HEK293 (cell line): ENCODE data around the gene GTPBP3.

ENCODE experiments used
- BCL6B ChIP-seq: fragments of 450-650 bp; formaldehyde crosslinking; IDR thresholded peaks from 2 replicates; pipeline ENCODE4 v1.5.1; 2017; ENCODE audit warnings: missing biosample characterization, missing genetic modification characterization
- KLF10 ChIP-seq: fragments of 450-650 bp; IDR thresholded peaks from 2 replicates; pipeline ENCODE4 v1.5.1; 2018; ENCODE audit warnings: missing biosample characterization, mild to moderate bottlenecking, missing genetic modification characterization
- KLF16 ChIP-seq: fragments of 450-650 bp; formaldehyde crosslinking; IDR thresholded peaks from 2 replicates; pipeline ENCODE4 v1.5.1; 2017; ENCODE audit warnings: missing biosample characterization, missing genetic modification characterization
- KLF7 ChIP-seq: fragments of 450-650 bp; formaldehyde crosslinking; IDR thresholded peaks from 2 replicates; pipeline ENCODE4 v1.5.1; 2016; ENCODE audit warnings: missing biosample characterization, missing genetic modification characterization, borderline replicate concordance
- RBAK ChIP-seq: fragments of 450-650 bp; formaldehyde crosslinking; IDR thresholded peaks from 2 replicates; pipeline ENCODE4 v1.5.1; 2016; ENCODE audit warnings: missing biosample characterization, missing genetic modification characterization
- SCRT1 ChIP-seq: fragments of 450-650 bp; formaldehyde crosslinking; IDR thresholded peaks from 2 replicates; pipeline ENCODE4 v1.5.1; 2016; ENCODE audit warnings: missing biosample characterization, missing genetic modification characterization, borderline replicate concordance
- ZBTB1 ChIP-seq: fragments of 450-650 bp; formaldehyde crosslinking; IDR thresholded peaks from 2 replicates; pipeline ENCODE4 v1.5.1; 2016; ENCODE audit warnings: missing biosample characterization, missing genetic modification characterization
- ZBTB7A ChIP-seq: fragments of 450-650 bp; formaldehyde crosslinking; IDR thresholded peaks from 2 replicates; pipeline ENCODE4 v1.5.1; 2016; ENCODE audit warnings: low read depth, missing biosample characterization, missing genetic modification characterization
- ZEB2 ChIP-seq: fragments of 450-650 bp; formaldehyde crosslinking; IDR thresholded peaks from 2 replicates; pipeline ENCODE4 v1.5.1; 2016; ENCODE audit warnings: missing biosample characterization, missing genetic modification characterization
- ZNF112 ChIP-seq: fragments of 450-650 bp; formaldehyde crosslinking; IDR thresholded peaks from 2 replicates; pipeline ENCODE4 v1.5.0; 2017; ENCODE audit warnings: missing biosample characterization, missing genetic modification characterization
- ZNF169 ChIP-seq: fragments of 450-650 bp; formaldehyde crosslinking; IDR thresholded peaks from 2 replicates; pipeline ENCODE4 v1.5.1; 2016; ENCODE audit warnings: missing biosample characterization, missing genetic modification characterization
- ZNF2 ChIP-seq: fragments of 450-650 bp; formaldehyde crosslinking; IDR thresholded peaks from 2 replicates; pipeline ENCODE4 v1.5.1; 2016; ENCODE audit warnings: missing biosample characterization, missing genetic modification characterization
- ZNF214 ChIP-seq: fragments of 450-650 bp; formaldehyde crosslinking; IDR thresholded peaks from 2 replicates; pipeline ENCODE4 v1.5.1; 2017; ENCODE audit warnings: missing biosample characterization, mild to moderate bottlenecking, missing genetic modification characterization, borderline replicate concordance
- ZNF223 ChIP-seq: fragments of 450-650 bp; formaldehyde crosslinking; IDR thresholded peaks from 2 replicates; pipeline ENCODE4 v1.5.1; 2016; ENCODE audit warnings: missing biosample characterization, missing genetic modification characterization
- ZNF24 ChIP-seq: fragments of 450-650 bp; formaldehyde crosslinking; IDR thresholded peaks from 2 replicates; pipeline ENCODE4 v1.5.1; 2016; ENCODE audit warnings: missing biosample characterization, missing genetic modification characterization
- ZNF280D ChIP-seq: fragments of 450-650 bp; formaldehyde crosslinking; IDR thresholded peaks from 2 replicates; pipeline ENCODE4 v1.5.1; 2016; ENCODE audit warnings: missing biosample characterization, missing genetic modification characterization
- ZNF311 ChIP-seq: fragments of 450-650 bp; formaldehyde crosslinking; IDR thresholded peaks from 2 replicates; pipeline ENCODE4 v1.5.1; 2017; ENCODE audit warnings: missing biosample characterization, missing genetic modification characterization, borderline replicate concordance
- ZNF426 ChIP-seq: fragments of 450-650 bp; formaldehyde crosslinking; IDR thresholded peaks from 2 replicates; pipeline ENCODE4 v1.5.1; 2017; ENCODE audit warnings: missing biosample characterization, missing genetic modification characterization, mild to moderate bottlenecking, inconsistent platforms, moderate library complexity
- ZNF623 ChIP-seq: fragments of 450-650 bp; formaldehyde crosslinking; IDR thresholded peaks from 2 replicates; pipeline ENCODE4 v1.5.1; 2016; ENCODE audit warnings: missing biosample characterization, missing genetic modification characterization
- ZNF654 ChIP-seq: fragments of 450-650 bp; formaldehyde crosslinking; IDR thresholded peaks from 2 replicates; pipeline ENCODE4 v1.5.1; 2016; ENCODE audit warnings: low read depth, missing biosample characterization, missing genetic modification characterization
- ZNF692 ChIP-seq: fragments of 450-650 bp; formaldehyde crosslinking; IDR thresholded peaks from 2 replicates; pipeline ENCODE4 v1.5.1; 2016; ENCODE audit warnings: missing biosample characterization, missing genetic modification characterization
- ZNF707 ChIP-seq: fragments of 450-650 bp; formaldehyde crosslinking; IDR thresholded peaks from 2 replicates; pipeline ENCODE4 v1.5.1; 2016; ENCODE audit warnings: missing biosample characterization, missing genetic modification characterization
- ZNF776 ChIP-seq: fragments of 450-650 bp; formaldehyde crosslinking; IDR thresholded peaks from 2 replicates; pipeline ENCODE4 v1.5.0; 2017; ENCODE audit warnings: missing biosample characterization, missing genetic modification characterization, borderline replicate concordance
- ZNF792 ChIP-seq: fragments of 450-650 bp; formaldehyde crosslinking; IDR thresholded peaks from 2 replicates; pipeline ENCODE4 v1.5.1; 2016; ENCODE audit warnings: missing biosample characterization, missing genetic modification characterization
- TF ChIP-seq, protein P1 (sequence below): fragments of 450-650 bp; formaldehyde crosslinking; IDR thresholded peaks from 2 replicates; pipeline ENCODE4 v1.5.1; 2016; ENCODE audit warnings: missing biosample characterization, missing genetic modification characterization
- TF ChIP-seq, protein P2 (sequence below): fragments of 450-650 bp; formaldehyde crosslinking; IDR thresholded peaks from 2 replicates; pipeline ENCODE4 v1.5.1; 2016; ENCODE audit warnings: missing biosample characterization, missing genetic modification characterization
- TF ChIP-seq, protein P3 (sequence below): fragments of 450-650 bp; IDR thresholded peaks from 2 replicates; pipeline ENCODE4 v1.5.1; 2018; ENCODE audit warnings: missing biosample characterization, mild to moderate bottlenecking, missing genetic modification characterization

GTPBP3 gene

GRCh38 chr19:17333611-17334413 is 3.5 kb upstream of the GTPBP3 start (continued):
- TF ChIP-seq ZNF426 (tag by site-specific recombination) = no peak
- no peak for TF ChIP-seq ZNF112 (tag by site-specific recombination)
- TF ChIP-seq KLF7 (tag by site-specific recombination) = 0 out of 2 replicates have a peak, but pooled peaks have one; percentile 74
- TF ChIP-seq ZNF776 = no peak
- no peak for TF ChIP-seq ZNF792 (tag by site-specific recombination)
- TF ChIP-seq, protein P1, sequence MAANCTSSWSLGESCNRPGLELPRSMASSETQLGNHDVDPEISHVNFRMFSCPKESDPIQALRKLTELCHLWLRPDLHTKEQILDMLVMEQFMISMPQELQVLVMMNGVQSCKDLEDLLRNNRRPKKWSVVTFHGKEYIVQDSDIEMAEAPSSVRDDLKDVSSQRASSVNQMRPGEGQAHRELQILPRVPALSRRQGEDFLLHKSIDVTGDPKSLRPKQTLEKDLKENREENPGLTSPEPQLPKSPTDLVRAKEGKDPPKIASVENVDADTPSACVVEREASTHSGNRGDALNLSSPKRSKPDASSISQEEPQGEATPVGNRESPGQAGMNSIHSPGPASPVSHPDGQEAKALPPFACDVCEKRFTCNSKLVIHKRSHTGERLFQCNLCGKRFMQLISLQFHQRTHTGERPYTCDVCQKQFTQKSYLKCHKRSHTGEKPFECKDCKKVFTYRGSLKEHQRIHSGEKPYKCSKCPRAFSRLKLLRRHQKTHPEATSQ (tag by site-specific recombination) = 0 out of 2 replicates have a peak, but pooled peaks have one; percentile 28
- TF ChIP-seq, protein P2, sequence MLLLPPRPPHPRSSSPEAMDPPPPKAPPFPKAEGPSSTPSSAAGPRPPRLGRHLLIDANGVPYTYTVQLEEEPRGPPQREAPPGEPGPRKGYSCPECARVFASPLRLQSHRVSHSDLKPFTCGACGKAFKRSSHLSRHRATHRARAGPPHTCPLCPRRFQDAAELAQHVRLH (tag by site-specific recombination) = peak; percentile 94
- TF ChIP-seq, protein P3, sequence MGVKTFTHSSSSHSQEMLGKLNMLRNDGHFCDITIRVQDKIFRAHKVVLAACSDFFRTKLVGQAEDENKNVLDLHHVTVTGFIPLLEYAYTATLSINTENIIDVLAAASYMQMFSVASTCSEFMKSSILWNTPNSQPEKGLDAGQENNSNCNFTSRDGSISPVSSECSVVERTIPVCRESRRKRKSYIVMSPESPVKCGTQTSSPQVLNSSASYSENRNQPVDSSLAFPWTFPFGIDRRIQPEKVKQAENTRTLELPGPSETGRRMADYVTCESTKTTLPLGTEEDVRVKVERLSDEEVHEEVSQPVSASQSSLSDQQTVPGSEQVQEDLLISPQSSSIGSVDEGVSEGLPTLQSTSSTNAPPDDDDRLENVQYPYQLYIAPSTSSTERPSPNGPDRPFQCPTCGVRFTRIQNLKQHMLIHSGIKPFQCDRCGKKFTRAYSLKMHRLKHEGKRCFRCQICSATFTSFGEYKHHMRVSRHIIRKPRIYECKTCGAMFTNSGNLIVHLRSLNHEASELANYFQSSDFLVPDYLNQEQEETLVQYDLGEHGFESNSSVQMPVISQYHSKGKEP (tag by site-specific recombination) = 0 out of 2 replicates have a peak, but pooled peaks have one; percentile 16
- no peak for TF ChIP-seq ZNF223 (tag by site-specific recombination)
- TF ChIP-seq BCL6B = no peak
- no peak for TF ChIP-seq ZNF707 (tag by site-specific recombination)
- 0 out of 2 replicates have a peak, but pooled peaks have one; percentile 44 for TF ChIP-seq ZBTB7A (tag by site-specific recombination)
- peak; percentile 81; the same call in 1 of the 2 replicates for TF ChIP-seq ZNF2 (tag by site-specific recombination)
- peak; percentile 33; the same call in 1 of the 2 replicates for TF ChIP-seq KLF10
- TF ChIP-seq ZNF280D (tag by site-specific recombination) = peak; percentile 81; the same call in 1 of the 2 replicates
- TF ChIP-seq ZNF623 = peak; percentile 54; the same call in 1 of the 2 replicates
- peak; percentile 90 for TF ChIP-seq ZEB2
- no peak for TF ChIP-seq ZNF654 (tag by site-specific recombination)
- TF ChIP-seq ZNF214 = no peak
- TF ChIP-seq ZNF24 (tag by site-specific recombination) = peak; percentile 93
- 0 out of 2 replicates have a peak, but pooled peaks have one; percentile 12 for TF ChIP-seq KLF16
- TF ChIP-seq ZNF169 (tag by site-specific recombination) = no peak
- TF ChIP-seq ZBTB1 (tag by site-specific recombination) = no peak
- no peak for TF ChIP-seq RBAK (tag by site-specific recombination)
- peak; percentile 12; the same call in 1 of the 2 replicates for TF ChIP-seq ZNF692 (tag by site-specific recombination)
- no peak for TF ChIP-seq ZNF311 (tag by site-specific recombination)
- no peak for TF ChIP-seq SCRT1
